Lower leg skin (tissue), 4 donors: Measurements from ENCODE around the gene MTUS2. TPM values are rescaled to one million over a fixed set of nuclear protein-coding genes. Genes with fewer than 3 reads are reported as not detected.
A peak's percentile ranks its signal among the peaks of the same experiment; 100 is the strongest.

ENCODE experiments used
- DNase-seq, 2 donors: peaks; one replicate each; pipeline ENCODE4 v3.0.0-alpha.2; 2019; ENCODE audit warnings: low spot score in 2 of 2
- H3K4me3 ChIP-seq: fragments of 200-600 bp; sonication (generic); 2 replicates; pipeline ENCODE4 v1.5.1; 2017; ENCODE audit warnings: mild to moderate bottlenecking, low read depth; ENCODE audit not compliant: poor library complexity, severe bottlenecking
- POLR2A ChIP-seq, 2 donors: fragments of 450-650 bp; IDR thresholded peaks; one replicate each; pipeline ENCODE4 v1.6.1; 2016 to 2017; ENCODE audit warnings: antibody characterized with exemption in 2 of 2, mild to moderate bottlenecking in 1 of 2, moderate library complexity in 1 of 2
- WGBS, 2 donors: methylation state at CpG; one replicate each; pipeline ENCODE4 v1.1.5; 2018; 5-methylcytosine and 5-hydroxymethylcytosine counted together
- intact Hi-C: fragments of 100-400 bp; cut with DNase I; formaldehyde crosslinking; loops from one replicate; pipeline ENCODE4 v1.15.0; 2023; ENCODE audit warnings: low total_unique reads
- total RNA-seq, 4 donors: library from RNA; depleted of rRNA; stranded (reverse); fragments of >200 nt; gene quantifications; one replicate each; pipeline ENCODE4 v1.1.0, GENCODE V29; 2016
- TF ChIP-seq, protein P1 (sequence below), 3 donors: fragments of 450-650 bp; IDR thresholded peaks; one replicate each; pipeline ENCODE4 v1.5.1; 2016; ENCODE audit warnings: antibody characterized with exemption in 3 of 3, mild to moderate bottlenecking in 3 of 3, moderate library complexity in 2 of 3

MTUS2 gene
- total RNA-seq, 4 donors from 2014 or later: 0.13 to 1.9 TPM; not detected in 2

DNA sequence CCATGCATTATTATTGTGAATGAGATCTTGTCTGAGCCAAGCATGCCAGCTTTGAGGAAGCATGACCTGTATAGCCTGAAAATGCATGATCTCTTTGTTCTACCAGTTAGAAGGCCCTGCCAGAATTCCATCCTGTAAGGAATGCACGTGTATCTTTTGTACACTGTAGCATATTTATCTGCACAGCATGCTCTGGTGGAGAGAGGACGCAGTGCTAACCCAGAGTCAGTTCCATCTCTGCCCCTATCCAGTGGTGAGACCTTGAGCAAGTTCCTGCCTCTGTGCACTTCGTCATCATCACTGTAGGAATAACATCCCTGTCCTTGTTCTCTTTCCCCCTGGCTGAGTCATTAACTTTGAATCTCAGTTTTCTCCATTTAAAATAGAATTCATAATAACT lies 541.6 kb downstream of the MTUS2 start:
- DNase-seq: no peak
- intact Hi-C loops: loop anchor here (10.0 kb wide), 1 partner anchor 537 kb away; the partner anchor contains the start of gene MTUS2
- TF ChIP-seq, protein P1, sequence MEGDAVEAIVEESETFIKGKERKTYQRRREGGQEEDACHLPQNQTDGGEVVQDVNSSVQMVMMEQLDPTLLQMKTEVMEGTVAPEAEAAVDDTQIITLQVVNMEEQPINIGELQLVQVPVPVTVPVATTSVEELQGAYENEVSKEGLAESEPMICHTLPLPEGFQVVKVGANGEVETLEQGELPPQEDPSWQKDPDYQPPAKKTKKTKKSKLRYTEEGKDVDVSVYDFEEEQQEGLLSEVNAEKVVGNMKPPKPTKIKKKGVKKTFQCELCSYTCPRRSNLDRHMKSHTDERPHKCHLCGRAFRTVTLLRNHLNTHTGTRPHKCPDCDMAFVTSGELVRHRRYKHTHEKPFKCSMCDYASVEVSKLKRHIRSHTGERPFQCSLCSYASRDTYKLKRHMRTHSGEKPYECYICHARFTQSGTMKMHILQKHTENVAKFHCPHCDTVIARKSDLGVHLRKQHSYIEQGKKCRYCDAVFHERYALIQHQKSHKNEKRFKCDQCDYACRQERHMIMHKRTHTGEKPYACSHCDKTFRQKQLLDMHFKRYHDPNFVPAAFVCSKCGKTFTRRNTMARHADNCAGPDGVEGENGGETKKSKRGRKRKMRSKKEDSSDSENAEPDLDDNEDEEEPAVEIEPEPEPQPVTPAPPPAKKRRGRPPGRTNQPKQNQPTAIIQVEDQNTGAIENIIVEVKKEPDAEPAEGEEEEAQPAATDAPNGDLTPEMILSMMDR (IDR thresholded peaks at IDR 0.05): no peak
- TF ChIP-seq POLR2A (IDR thresholded peaks at IDR 0.05): no peak
- H3K4me3 ChIP-seq: no peak overlapping the region
- WGBS, 2 donors: 62 to 66% methylated on average over 3 of the region's 3 CpGs

DNA sequence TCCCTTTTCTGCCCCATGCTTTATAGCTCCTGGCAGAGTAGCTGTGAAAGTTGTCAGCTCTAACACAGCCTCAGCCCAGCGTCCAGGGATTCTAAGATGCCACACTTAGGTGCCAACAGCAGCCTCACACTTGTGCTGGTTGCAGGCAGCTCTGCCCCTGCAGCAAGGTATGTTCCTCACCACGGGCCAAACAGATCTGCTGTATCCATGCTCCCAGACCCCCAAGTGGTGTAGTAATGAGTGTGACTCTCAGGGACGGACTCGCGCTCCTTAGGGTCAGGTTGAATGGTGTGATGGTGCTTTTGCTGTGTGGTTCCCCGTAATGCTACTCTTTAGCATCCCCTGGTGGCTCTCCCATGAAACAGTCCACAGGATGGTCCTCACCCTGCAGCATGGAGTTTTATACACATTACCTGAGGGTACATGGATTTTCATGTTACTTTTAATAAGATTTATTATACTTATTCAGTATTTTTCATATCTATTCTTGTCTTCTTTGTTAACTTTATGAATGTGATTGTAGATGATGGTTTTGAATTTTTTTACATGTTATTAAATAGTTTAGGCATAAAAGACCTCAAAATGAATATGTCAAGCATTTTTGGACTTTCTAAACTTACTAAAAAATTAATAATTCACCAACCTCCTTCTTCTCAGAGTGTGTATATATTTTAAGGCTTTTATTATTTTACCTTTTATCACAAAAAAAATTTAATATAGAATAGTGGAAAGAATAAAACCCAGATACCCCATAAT lies 542.9 kb downstream of the MTUS2 start:
- DNase-seq: no peak
- intact Hi-C loops: loop anchor here (10.0 kb wide), 1 partner anchor 538 kb away; the partner anchor contains the start of gene MTUS2
- H3K4me3 ChIP-seq: no peak overlapping the region
- WGBS, 2 donors: 0 to 8% methylated on average over 5 to 6 of the region's 6 CpGs
- TF ChIP-seq, protein P1 (IDR thresholded peaks at IDR 0.05): peak in 1 of 3 donors; percentile 43
- no peak for TF ChIP-seq POLR2A (IDR thresholded peaks at IDR 0.05)

DNA sequence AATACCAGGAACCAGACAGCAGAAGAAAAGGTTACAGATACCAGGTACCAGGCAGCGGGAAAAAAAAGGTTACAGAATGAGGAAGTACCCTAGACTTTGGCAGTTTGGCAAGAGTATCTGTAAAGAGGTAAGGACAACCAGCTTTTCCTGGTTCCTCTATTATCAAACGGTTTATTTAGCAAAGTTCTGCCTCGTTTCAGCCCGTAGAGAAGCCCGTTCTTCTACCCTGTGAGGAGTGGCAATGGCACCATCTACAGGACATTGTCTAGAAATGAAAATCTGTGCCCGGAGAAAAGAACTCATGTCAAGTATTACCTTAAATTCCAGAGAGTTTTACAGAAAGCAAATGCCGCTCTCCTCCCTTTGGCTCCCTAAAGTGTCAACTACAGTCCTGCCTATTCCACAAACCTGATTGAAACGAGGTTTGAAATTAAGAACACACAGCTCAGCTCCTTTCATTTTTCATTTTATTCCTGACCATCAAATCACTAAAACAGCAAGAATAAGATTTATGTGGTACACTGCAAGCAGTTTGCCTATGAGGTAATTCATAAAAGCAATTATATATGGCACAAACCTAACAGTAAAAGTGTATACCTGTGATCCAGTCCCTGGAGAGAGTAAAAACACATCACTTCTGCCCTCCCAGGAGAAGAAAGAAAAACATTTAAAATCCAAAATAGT lies 549.1 kb downstream of the MTUS2 start:
- DNase-seq: no peak
- TF ChIP-seq, protein P1 (IDR thresholded peaks at IDR 0.05): no peak
- TF ChIP-seq POLR2A (IDR thresholded peaks at IDR 0.05): no peak
- H3K4me3 ChIP-seq: no peak overlapping the region
- intact Hi-C loops: loop anchor here (10.0 kb wide), 1 partner anchor 544 kb away; the partner anchor contains the start of gene MTUS2
- WGBS, 2 donors: 4 to 9% methylated on average over 8 of the region's 8 CpGs

DNA sequence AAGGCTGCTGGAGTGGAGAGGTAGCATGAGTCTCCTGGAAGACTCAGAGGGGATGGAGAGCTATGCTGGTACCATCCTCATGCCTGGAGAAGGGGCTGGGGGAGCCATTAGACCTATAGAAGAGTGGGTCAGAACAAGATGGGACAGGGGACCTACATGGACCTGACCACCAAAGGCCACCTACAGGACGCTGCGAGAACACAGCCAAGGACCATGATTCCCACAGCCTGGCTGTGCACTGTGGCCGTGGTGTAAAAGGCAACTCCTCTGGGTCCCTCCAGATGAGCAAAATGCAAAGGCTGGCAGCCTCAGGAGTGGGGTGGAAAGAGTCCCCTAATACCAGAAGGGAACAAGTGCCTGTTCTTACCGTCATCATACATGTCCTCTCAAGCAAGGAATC lies 559.1 kb downstream of the MTUS2 start:
- WGBS, 2 donors: 78 to 92% methylated on average over 4 of the region's 4 CpGs
- intact Hi-C loops: no loop called here
- H3K4me3 ChIP-seq: no peak overlapping the region
- TF ChIP-seq POLR2A (IDR thresholded peaks at IDR 0.05): no peak
- TF ChIP-seq, protein P1 (IDR thresholded peaks at IDR 0.05): no peak
- DNase-seq: no peak

DNA sequence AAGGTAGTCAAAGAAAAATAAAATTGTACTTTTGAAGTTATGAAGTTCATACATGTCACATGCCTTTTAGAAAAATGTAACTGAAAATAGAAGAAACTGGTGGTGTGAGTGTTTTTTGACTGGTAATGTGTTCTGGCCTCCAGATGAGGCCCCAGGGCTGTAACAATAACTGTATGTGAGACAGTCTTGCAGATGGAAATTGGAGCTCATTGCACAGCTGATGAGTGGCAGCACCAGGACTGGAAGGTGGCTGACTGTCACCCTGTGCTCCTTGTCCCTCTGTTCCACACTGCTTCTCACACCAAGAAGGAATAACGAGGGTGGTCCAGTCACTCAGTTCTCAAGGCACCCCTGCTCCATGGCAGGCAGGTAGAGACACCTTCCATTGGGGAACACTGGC lies 559.7 kb downstream of the MTUS2 start:
- intact Hi-C loops: no loop called here
- no peak overlapping the region for H3K4me3 ChIP-seq
- TF ChIP-seq, protein P1 (IDR thresholded peaks at IDR 0.05): no peak
- no peak for TF ChIP-seq POLR2A (IDR thresholded peaks at IDR 0.05)
- no peak for DNase-seq
- 0 to 7% methylated on average over 1 of the region's 1 CpG for WGBS, 2 donors
